Measurements from ENCODE around the gene FOXO6.

Gene FOXO6

GRCh38 chr1:41353744-41354143 lies 7.5 kb upstream of the FOXO6 start:
- peak in 1 of 2 donors; percentile 29 for DNase-seq

GRCh38 chr1:41354956-41355355 lies 6.3 kb upstream of the FOXO6 start:
- no peak for DNase-seq

- no peak for DNase-seq
Measured at GRCh38 chr1:41355356-41355755, 5.9 kb upstream of the FOXO6 start.

- DNase-seq = no peak
Measured at GRCh38 chr1:41355761-41356160, 5.5 kb upstream of the FOXO6 start.

- peak in 1 of 2 donors; percentile 7 for DNase-seq
Measured at GRCh38 chr1:41356752-41357151, 4.5 kb upstream of the FOXO6 start.

GRCh38 chr1:41357451-41358101 lies 3.7 kb upstream of the FOXO6 start:
- no peak for DNase-seq

- DNase-seq = no peak
Measured at GRCh38 chr1:41358131-41359021, 2.9 kb upstream of the FOXO6 start.

- DNase-seq = no peak
Measured at GRCh38 chr1:41359211-41360073, 1.8 kb upstream of the FOXO6 start.

- no peak for DNase-seq
Measured at GRCh38 chr1:41360074-41360785, 1.0 kb upstream of the FOXO6 start.

GRCh38 chr1:41361495-41362356 lies 492 bp downstream of the FOXO6 start:
- peak in 1 of 2 donors; percentile 34 for DNase-seq

- no peak for DNase-seq
Measured at GRCh38 chr1:41362357-41362721, 1.1 kb downstream of the FOXO6 start.

GRCh38 chr1:41362749-41363590 lies 1.7 kb downstream of the FOXO6 start:
- no peak for DNase-seq

- no peak for DNase-seq
Measured at GRCh38 chr1:41363591-41364320, 2.5 kb downstream of the FOXO6 start.

GRCh38 chr1:41364442-41365319 lies 3.4 kb downstream of the FOXO6 start:
- DNase-seq = no peak

- DNase-seq = no peak
Measured at GRCh38 chr1:41365320-41365633, 4.0 kb downstream of the FOXO6 start.

GRCh38 chr1:41365772-41366454 lies 4.7 kb downstream of the FOXO6 start:
- no peak for DNase-seq

- DNase-seq = no peak
Measured at GRCh38 chr1:41366455-41367287, 5.4 kb downstream of the FOXO6 start.
